Activated CD8-positive, alpha-beta T cell treated with anti-CD3 and anti-CD28 coated beads for 36 hours (primary cell): ENCODE measurements around the gene TSSK2. TPM values are rescaled to one million over a fixed set of nuclear protein-coding genes. Genes with fewer than 3 reads are reported as not detected.
"Not testable (repeated sequence)": the region's sequence is repeated elsewhere in the genome, so short reads cannot be mapped to it uniquely, and the experiment has no call there.

Experiments
- ATAC-seq: fragments of 200-7000 bp; cut with Tn5 transposase; one replicate; pipeline ENCODE4 v1.10.0; 2021; ENCODE audit warnings: mild to moderate bottlenecking, moderate library complexity
- CTCF ChIA-PET: fragments of 350-600 bp; sonication (Branson Sonifier 250); formaldehyde crosslinking; loops from one replicate; lab custom pipeline; 2021; ENCODE audit warnings: antibody characterized with exemption; lab: Charles Lee
- POLR2A ChIA-PET: fragments of 350-600 bp; sonication (Branson Sonifier 250); formaldehyde crosslinking; loops from one replicate; lab custom pipeline; 2021; ENCODE audit warnings: antibody characterized with exemption; lab: Charles Lee
- DNase-seq: peaks from one replicate; pipeline ENCODE4 v3.0.0-alpha.2; 2020
- H3K27ac Mint-ChIP-seq: one replicate; pipeline ENCODE4 v1.8.0; 2021; ENCODE audit warnings: mild to moderate bottlenecking, mixed read lengths
- H3K27me3 Mint-ChIP-seq: one replicate; pipeline ENCODE4 v1.8.0; 2021; ENCODE audit warnings: mixed read lengths
- H3K36me3 Mint-ChIP-seq: one replicate; pipeline ENCODE4 v1.8.0; 2021; ENCODE audit warnings: low read depth, mixed read lengths
- H3K4me1 Mint-ChIP-seq: one replicate; pipeline ENCODE4 v1.8.0; 2021; ENCODE audit warnings: low read depth, mixed read lengths
- H3K4me3 Mint-ChIP-seq: one replicate; pipeline ENCODE4 v1.8.0; 2021; ENCODE audit warnings: mild to moderate bottlenecking, moderate library complexity, mixed read lengths
- H3K9me3 Mint-ChIP-seq: one replicate; pipeline ENCODE4 v1.8.0; 2021; ENCODE audit warnings: mixed read lengths
- CTCF ChIP-seq: fragments of 200-600 bp; IDR thresholded peaks from one replicate; pipeline ENCODE4 v1.8.0; 2022; ENCODE audit warnings: antibody characterized with exemption, mild to moderate bottlenecking
- intact Hi-C: fragments of 100-400 bp; cut with micrococcal nuclease; formaldehyde crosslinking; loops from one replicate; pipeline ENCODE4 v1.10.0; 2022
- total RNA-seq, 2 experiments: library from RNA; stranded (reverse); gene quantifications; one replicate each; pipeline ENCODE4 v1.2.3, GENCODE V29; 2021

TSSK2 gene
- total RNA-seq, 2 experiments from 2014 or later = not detected

- TF ChIP-seq CTCF = no peak
- Mint-ChIP-seq H3K36me3 (no peaks in the 10 kb centered on the region), H3K27me3 (peaks cover 28% of the 10 kb centered on the region), H3K27ac (no peak overlapping the region), H3K9me3 (no peaks in the 10 kb centered on the region), H3K4me1 (peaks cover 4% of the 10 kb centered on the region), H3K4me3 (no peak overlapping the region)
- ChIA-PET CTCF (interaction anchor here (1.1 kb wide), 1 partner anchor 9 kb away, joined by 5 read pairs; the partner anchor contains the start of gene ESS2), POLR2A (interaction anchor here (0.6 to 0.9 kb wide), 2 partner anchors 8 to 9 kb away, joined by 3 read pairs; no protein-coding TSS in a partner anchor)
- ATAC-seq (no peak), DNase-seq (no peak)
- intact Hi-C loops = no loop called here
Observed at GRCh38 chr22:19152942-19153883, 22.1 kb downstream of the TSSK2 start.

- H3K4me1 Mint-ChIP-seq, DNase-seq, H3K9me3 Mint-ChIP-seq, H3K27ac Mint-ChIP-seq, intact Hi-C loops, H3K36me3 Mint-ChIP-seq, ATAC-seq, H3K4me3 Mint-ChIP-seq: not testable (repeated sequence)
- ChIA-PET CTCF (interaction anchor here (0.7 to 1.1 kb wide), 2 partner anchors 11 to 17 kb away, joined by 3 to 4 read pairs; partner anchors contain the start of gene ESS2), POLR2A (interaction anchor here (0.8 to 1.0 kb wide), 2 partner anchors 9 to 17 kb away, joined by 3 to 4 read pairs; no protein-coding TSS in a partner anchor)
- peaks cover 20% of the 10 kb centered on the region for H3K27me3 Mint-ChIP-seq
Observed at GRCh38 chr22:19156109-19156508, 25.0 kb downstream of the TSSK2 start.

- DNase-seq, ATAC-seq, H3K36me3 Mint-ChIP-seq, intact Hi-C loops, H3K27ac Mint-ChIP-seq, H3K4me3 Mint-ChIP-seq, H3K9me3 Mint-ChIP-seq, H3K27me3 Mint-ChIP-seq, H3K4me1 Mint-ChIP-seq: not testable (repeated sequence)
- ChIA-PET POLR2A (interaction anchor here (1.2 kb wide), 1 partner anchor 14 kb away, joined by 5 read pairs; the partner anchor contains the start of gene ESS2), CTCF (interaction anchor here (1.8 kb wide), 1 partner anchor 11 kb away, joined by 8 read pairs; no protein-coding TSS in a partner anchor)
Observed at GRCh38 chr22:19158649-19159048, 27.5 kb downstream of the TSSK2 start.

DNA sequence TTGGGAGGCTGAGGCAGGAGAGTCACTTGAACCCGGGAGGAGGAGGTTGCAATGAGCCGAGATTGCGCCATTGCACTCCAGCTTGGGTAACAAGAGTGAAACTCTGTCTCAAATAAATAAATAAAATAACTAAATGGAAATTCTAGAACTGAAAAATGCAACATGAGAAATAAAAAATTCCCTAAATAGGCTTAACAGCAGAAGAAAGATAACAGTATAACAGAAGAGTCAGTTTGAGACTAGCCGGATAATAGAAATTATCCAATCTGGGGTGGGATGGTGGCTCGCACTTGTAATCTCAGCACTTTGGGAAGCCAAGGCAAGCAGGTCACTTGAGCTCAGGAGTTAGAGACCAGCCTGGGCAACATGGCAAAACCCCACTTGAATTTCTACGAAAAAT lies 33.3 kb downstream of the TSSK2 start:
- H3K4me1 Mint-ChIP-seq = no peaks in the 10 kb centered on the region
- H3K4me3 Mint-ChIP-seq = no peak overlapping the region
- no peaks in the 10 kb centered on the region for H3K36me3 Mint-ChIP-seq
- peaks cover 26% of the 10 kb centered on the region for H3K27me3 Mint-ChIP-seq
- no peak overlapping the region for H3K27ac Mint-ChIP-seq
- POLR2A ChIA-PET = no interaction called here
- no peak for DNase-seq
- no peak for ATAC-seq
- intact Hi-C loops = no loop called here
- H3K9me3 Mint-ChIP-seq = no peaks in the 10 kb centered on the region
- TF ChIP-seq CTCF = no peak
- CTCF ChIA-PET = no interaction called here

GRCh38 chr22:19166421-19166820 lies 35.3 kb downstream of the TSSK2 start:
- intact Hi-C loops = no loop called here
- H3K27ac Mint-ChIP-seq = no peak overlapping the region
- H3K4me3 Mint-ChIP-seq = no peak overlapping the region
- no peak for TF ChIP-seq CTCF
- DNase-seq (no peak), ATAC-seq (no peak)
- H3K36me3 Mint-ChIP-seq = no peaks in the 10 kb centered on the region
- H3K27me3 Mint-ChIP-seq = peaks cover 32% of the 10 kb centered on the region
- CTCF ChIA-PET = interaction anchor here (1.2 kb wide), 1 partner anchor 22 kb away, joined by 4 read pairs; the partner anchor contains the start of gene ESS2
- peaks cover 10% of the 10 kb centered on the region for H3K4me1 Mint-ChIP-seq
- no peaks in the 10 kb centered on the region for H3K9me3 Mint-ChIP-seq
- POLR2A ChIA-PET = interaction anchor here (1.4 kb wide), 1 partner anchor 22 kb away, joined by 4 read pairs; the partner anchor contains the start of gene ESS2
